ENCODE data around the gene ZNF598. TPM values are rescaled to one million over a fixed set of nuclear protein-coding genes. Genes with fewer than 3 reads are reported as not detected.

The ZNF598 gene
- total RNA-seq, 1 experiment from 2014 or later = 44.4 TPM

DNA sequence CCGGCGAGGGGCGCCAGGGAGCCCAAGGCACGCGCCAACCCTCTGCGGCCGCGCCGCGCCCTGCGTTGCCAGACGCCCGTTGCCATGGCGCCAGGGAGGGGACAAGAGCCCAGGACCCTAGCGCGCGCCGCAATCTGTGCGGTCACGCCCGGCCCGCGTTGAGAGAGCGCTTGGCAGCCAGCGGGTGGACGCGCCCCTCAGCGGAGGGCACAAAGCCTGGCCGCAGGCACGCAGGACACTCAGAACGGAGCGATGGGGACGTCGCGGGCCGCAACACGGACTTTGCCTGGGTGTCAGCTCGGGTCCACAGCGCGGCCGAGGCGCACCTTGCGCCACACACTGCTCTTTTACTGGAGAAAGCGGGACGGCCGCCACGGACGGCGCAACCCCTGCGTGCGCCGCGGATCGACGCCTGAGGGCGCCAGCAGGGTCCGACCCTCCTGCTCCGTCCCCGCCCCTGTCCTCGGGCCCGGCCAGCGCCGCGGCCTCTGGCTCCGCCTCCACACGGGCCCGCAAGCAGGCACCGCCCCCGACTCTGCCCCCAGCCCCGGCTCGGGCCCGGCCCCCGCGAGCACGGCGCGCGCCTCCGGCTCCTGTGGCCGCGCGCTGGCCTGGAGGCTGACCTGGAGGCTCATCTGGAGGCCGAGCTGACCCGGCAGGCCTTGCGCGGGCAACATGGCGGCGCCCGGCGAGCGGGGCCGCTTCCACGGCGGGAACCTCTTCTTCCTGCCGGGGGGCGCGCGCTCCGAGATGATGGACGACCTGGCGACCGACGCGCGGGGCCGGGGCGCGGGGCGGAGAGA lies 25.9 kb downstream of the ZNF598 start, which contains the start of gene GFER:
Gene GFER, plus strand, starts transcription at position 650 of the 803 bp plus-strand sequence. Its CDS starts 26 bp downstream, at position 676.
- TF ChIP-seq, protein P1, sequence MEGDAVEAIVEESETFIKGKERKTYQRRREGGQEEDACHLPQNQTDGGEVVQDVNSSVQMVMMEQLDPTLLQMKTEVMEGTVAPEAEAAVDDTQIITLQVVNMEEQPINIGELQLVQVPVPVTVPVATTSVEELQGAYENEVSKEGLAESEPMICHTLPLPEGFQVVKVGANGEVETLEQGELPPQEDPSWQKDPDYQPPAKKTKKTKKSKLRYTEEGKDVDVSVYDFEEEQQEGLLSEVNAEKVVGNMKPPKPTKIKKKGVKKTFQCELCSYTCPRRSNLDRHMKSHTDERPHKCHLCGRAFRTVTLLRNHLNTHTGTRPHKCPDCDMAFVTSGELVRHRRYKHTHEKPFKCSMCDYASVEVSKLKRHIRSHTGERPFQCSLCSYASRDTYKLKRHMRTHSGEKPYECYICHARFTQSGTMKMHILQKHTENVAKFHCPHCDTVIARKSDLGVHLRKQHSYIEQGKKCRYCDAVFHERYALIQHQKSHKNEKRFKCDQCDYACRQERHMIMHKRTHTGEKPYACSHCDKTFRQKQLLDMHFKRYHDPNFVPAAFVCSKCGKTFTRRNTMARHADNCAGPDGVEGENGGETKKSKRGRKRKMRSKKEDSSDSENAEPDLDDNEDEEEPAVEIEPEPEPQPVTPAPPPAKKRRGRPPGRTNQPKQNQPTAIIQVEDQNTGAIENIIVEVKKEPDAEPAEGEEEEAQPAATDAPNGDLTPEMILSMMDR (conservative IDR thresholded peaks at IDR 0.05; ENCODE audit: low read depth, low read length) = no peak; the same call in 1 of the 2 replicates
- TF ChIP-seq EZH2phosphoT487 (IDR thresholded peaks at IDR 0.05; ENCODE audit: borderline replicate concordance, low read length) = 0 out of 2 replicates have a peak, but pooled peaks have one; percentile 59
- DNase-seq (peak; percentile 86), ATAC-seq (peak; percentile 76)
- Histone ChIP-seq H3F3A (ENCODE audit: low read length, unreplicated experiment) (peaks cover 3% of the 10 kb centered on the region), H3K9me3 (ENCODE audit: low read length) (no peaks in the 10 kb centered on the region), H3K4me2 (ENCODE audit: low read length) (peak within 1 kb of the TSS; percentile 95), H2AFZ (ENCODE audit: low read length) (peak within 1 kb of the TSS; percentile 72), H4K20me1 (ENCODE audit: low read length) (no peaks in the 10 kb centered on the region), H3K36me3 (ENCODE audit: low read depth, low read length) (no peaks in the 10 kb centered on the region; the same call in 1 of the 2 replicates), H3K79me2 (ENCODE audit: low read length) (peaks cover 19% of the 10 kb centered on the region), H3K4me1 (ENCODE audit: insufficient read depth, low read length) (peaks cover 45% of the 10 kb centered on the region), H3K9ac (ENCODE audit: low read length) (peak within 1 kb of the TSS; percentile 85), H3K4me3 (ENCODE audit: low read length) (peak within 1 kb of the TSS; percentile 90), H3K9me2 (replicated peaks; ENCODE audit: low read length) (no peaks in the 10 kb centered on the region), H3K27ac (ENCODE audit: low read length) (no peak within 1 kb of the TSS), H3K27me3 (ENCODE audit: low read length) (no peaks in the 10 kb centered on the region)
- POLR2A ChIA-PET (ENCODE audit: unreplicated experiment) = interaction anchor here (0.6 kb wide), 1 partner anchor 24 kb away, joined by 4 read pairs; no protein-coding TSS in a partner anchor
- intact Hi-C loops (cut with micrococcal nuclease) = no loop called here
- CTCF ChIA-PET = no interaction called here
- no TSS peak for BruUV-seq (replicated peaks)

- H2AFZ ChIP-seq (ENCODE audit: low read length) = no peak overlapping the region
These were observed 26.6 kb downstream of the ZNF598 start for GRCh38 chr16:1982991-1983543.

More at GRCh38 chr16:1982991-1983543, 26.6 kb downstream of the ZNF598 start:
- Histone ChIP-seq H3K4me1 (ENCODE audit: insufficient read depth, low read length) (peaks cover 47% of the 10 kb centered on the region), H3F3A (ENCODE audit: low read length, unreplicated experiment) (peaks cover 3% of the 10 kb centered on the region), H3K79me2 (ENCODE audit: low read length) (peaks cover 19% of the 10 kb centered on the region), H3K4me2 (ENCODE audit: low read length) (peak overlapping the region; percentile 95), H3K27me3 (ENCODE audit: low read length) (no peaks in the 10 kb centered on the region), H3K36me3 (ENCODE audit: low read depth, low read length) (no peaks in the 10 kb centered on the region; the same call in 1 of the 2 replicates), H3K4me3 (ENCODE audit: low read length) (peak overlapping the region; percentile 90), H3K27ac (ENCODE audit: low read length) (no peak overlapping the region), H4K20me1 (ENCODE audit: low read length) (no peaks in the 10 kb centered on the region), H3K9me3 (ENCODE audit: low read length) (no peaks in the 10 kb centered on the region), H3K9me2 (replicated peaks; ENCODE audit: low read length) (no peaks in the 10 kb centered on the region), H3K9ac (ENCODE audit: low read length) (no peak overlapping the region)
- DNase-seq = no peak
- TF ChIP-seq EZH2phosphoT487 (IDR thresholded peaks at IDR 0.05; ENCODE audit: borderline replicate concordance, low read length) = no peak
- TF ChIP-seq, protein P1 (conservative IDR thresholded peaks at IDR 0.05; ENCODE audit: low read depth, low read length) = no peak
- TF ChIP-seq EZH2 (IDR thresholded peaks at IDR 0.05; ENCODE audit: low read length, unreplicated experiment) = no peak
- ATAC-seq = no peak
- intact Hi-C loops (cut with micrococcal nuclease) = no loop called here
- ChIA-PET POLR2A (ENCODE audit: unreplicated experiment) (no interaction called here), CTCF (no interaction called here)
- no TSS peak for BruUV-seq (replicated peaks)

Data from PC-3 (cell line).